ENCODE results near the gene EZH2.

EZH2 gene

GRCh38 chr7:148761499-148762278, 122.4 kb downstream of the EZH2 start:
- no peak for DNase-seq (ENCODE audit: low spot score)

Data from putamen (tissue), 1 donor.